ENCODE measurements around the gene TFEB. TPM values are rescaled to one million over a fixed set of nuclear protein-coding genes. Genes with fewer than 3 reads are reported as not detected.

The TFEB gene
- total RNA-seq, 3 donors from 2014 or later (not counting 1 experiment from before 2014, with no cell fraction given), result 56.0 to 66.7 (median 66.2) TPM

- intact Hi-C loops (cut with micrococcal nuclease), result no loop called here
- Histone ChIP-seq H3K27me3 (ENCODE audit: control insufficient read depth, insufficient read depth, low read length) (no peaks in the 10 kb centered on the region), H3K36me3 (ENCODE audit: control insufficient read depth, insufficient read depth, low read length) (no peaks in the 10 kb centered on the region), H3K4me3 (ENCODE audit: low read length) (no peak overlapping the region), H3K4me1 (ENCODE audit: control insufficient read depth, insufficient read depth, low read length) (no peaks in the 10 kb centered on the region), H3K9me3 (ENCODE audit: control insufficient read depth, insufficient read depth, low read length) (no peaks in the 10 kb centered on the region), H3K27ac (ENCODE audit: low read length) (no peak overlapping the region)
- H3K9me3 Mint-ChIP-seq, result no peaks in the 10 kb centered on the region
- no peak for TF ChIP-seq CTCF (IDR thresholded peaks at IDR 0.05)
- no peak for DNase-seq
- H3K4me3 Mint-ChIP-seq, result no peak overlapping the region
- H3K27me3 Mint-ChIP-seq (ENCODE audit: low read depth in 2 of 2), result peaks cover 23 to 30% of the 10 kb centered on the region in 2 donors
- H3K36me3 Mint-ChIP-seq, result no peaks in the 10 kb centered on the region
- WGBS (ENCODE audit: insufficient coverage), result 88% methylated on average over 9 of the region's 9 CpGs
- no peak for ATAC-seq
- H3K4me1 Mint-ChIP-seq, result no peaks in the 10 kb centered on the region
- no peak overlapping the region for H3K27ac Mint-ChIP-seq
Observed at GRCh38 chr6:41670703-41671360, 64.6 kb downstream of the TFEB start.

GRCh38 chr6:41668968-41669367 is 66.4 kb downstream of the TFEB start:
- Histone ChIP-seq H3K27ac (ENCODE audit: low read length) (no peak overlapping the region), H3K36me3 (ENCODE audit: control insufficient read depth, insufficient read depth, low read length) (no peaks in the 10 kb centered on the region), H3K27me3 (ENCODE audit: control insufficient read depth, insufficient read depth, low read length) (no peaks in the 10 kb centered on the region), H3K4me3 (ENCODE audit: low read length) (no peak overlapping the region), H3K9me3 (ENCODE audit: control insufficient read depth, insufficient read depth, low read length) (no peaks in the 10 kb centered on the region), H3K4me1 (ENCODE audit: control insufficient read depth, insufficient read depth, low read length) (no peaks in the 10 kb centered on the region)
- H3K9me3 Mint-ChIP-seq, result no peaks in the 10 kb centered on the region
- intact Hi-C loops (cut with micrococcal nuclease), result no loop called here
- DNase-seq, result no peak
- no peaks in the 10 kb centered on the region for H3K36me3 Mint-ChIP-seq
- H3K27ac Mint-ChIP-seq, result no peak overlapping the region
- no peak for TF ChIP-seq CTCF (IDR thresholded peaks at IDR 0.05)
- ATAC-seq, result no peak
- no peak overlapping the region for H3K4me3 Mint-ChIP-seq
- WGBS (ENCODE audit: insufficient coverage), result 100% methylated on average over 1 of the region's 2 CpGs
- peaks cover 23 to 30% of the 10 kb centered on the region in 2 donors for H3K27me3 Mint-ChIP-seq (ENCODE audit: low read depth in 2 of 2)
- no peaks in the 10 kb centered on the region for H3K4me1 Mint-ChIP-seq

- Histone ChIP-seq H3K9me3 (ENCODE audit: control insufficient read depth, insufficient read depth, low read length) (no peaks in the 10 kb centered on the region), H3K4me1 (ENCODE audit: control insufficient read depth, insufficient read depth, low read length) (no peaks in the 10 kb centered on the region), H3K4me3 (ENCODE audit: low read length) (no peak overlapping the region), H3K27me3 (ENCODE audit: control insufficient read depth, insufficient read depth, low read length) (no peaks in the 10 kb centered on the region), H3K27ac (ENCODE audit: low read length) (no peak overlapping the region), H3K36me3 (ENCODE audit: control insufficient read depth, insufficient read depth, low read length) (no peaks in the 10 kb centered on the region)
- WGBS (ENCODE audit: insufficient coverage), result 100% methylated on average over 1 of the region's 1 CpG
- H3K36me3 Mint-ChIP-seq, result no peaks in the 10 kb centered on the region
- intact Hi-C loops (cut with micrococcal nuclease), result no loop called here
- no peaks in the 10 kb centered on the region for H3K4me1 Mint-ChIP-seq
- no peak for ATAC-seq
- H3K4me3 Mint-ChIP-seq, result no peak overlapping the region
- no peaks in the 10 kb centered on the region for H3K9me3 Mint-ChIP-seq
- no peak for TF ChIP-seq CTCF (IDR thresholded peaks at IDR 0.05)
- H3K27me3 Mint-ChIP-seq (ENCODE audit: low read depth in 2 of 2), result peaks cover 30 to 45% of the 10 kb centered on the region in 2 donors
- no peak for DNase-seq
- H3K27ac Mint-ChIP-seq, result no peak overlapping the region
Observed at GRCh38 chr6:41667195-41667594, 68.2 kb downstream of the TFEB start.

- Mint-ChIP-seq H3K4me3 (no peak overlapping the region), H3K27me3 (ENCODE audit: low read depth in 2 of 2) (peaks cover 29 to 54% of the 10 kb centered on the region in 2 donors), H3K4me1 (peaks cover 0 to 4% of the 10 kb centered on the region in 2 donors), H3K36me3 (no peaks in the 10 kb centered on the region), H3K9me3 (no peaks in the 10 kb centered on the region), H3K27ac (no peak overlapping the region)
- Histone ChIP-seq H3K27me3 (ENCODE audit: control insufficient read depth, insufficient read depth, low read length) (no peaks in the 10 kb centered on the region), H3K36me3 (ENCODE audit: control insufficient read depth, insufficient read depth, low read length) (no peaks in the 10 kb centered on the region), H3K4me1 (ENCODE audit: control insufficient read depth, insufficient read depth, low read length) (no peaks in the 10 kb centered on the region), H3K27ac (ENCODE audit: low read length) (no peak overlapping the region), H3K4me3 (ENCODE audit: low read length) (no peak overlapping the region), H3K9me3 (ENCODE audit: control insufficient read depth, insufficient read depth, low read length) (no peaks in the 10 kb centered on the region)
- ATAC-seq (no peak), DNase-seq (no peak)
- 91% methylated on average over 2 of the region's 5 CpGs for WGBS (ENCODE audit: insufficient coverage)
- no peak for TF ChIP-seq CTCF (IDR thresholded peaks at IDR 0.05)
- intact Hi-C loops (cut with micrococcal nuclease), result no loop called here
Observed at GRCh38 chr6:41664271-41664670, 71.1 kb downstream of the TFEB start.

All from natural killer cell (primary cell).